GM12878 (cell line): ENCODE data around the gene ADAMTS3. TPM values are rescaled to one million over a fixed set of nuclear protein-coding genes. Genes with fewer than 3 reads are reported as not detected.

Experiments
- ATAC-seq: fragments of 200-7000 bp; cut with Tn5 transposase; 3 replicates; pipeline ENCODE4 v1.9.1; 2020; ENCODE audit warnings: mild to moderate bottlenecking, moderate library complexity
- BruUV-seq: library from RNA; stranded (reverse); fragments of 400-500 nt; replicated peaks from 2 replicates; lab custom pipeline; 2021; lab: Mats Ljungman, UMichigan
- CTCF ChIA-PET: fragments of 300-600 bp; sonication (Branson Sonifier 250); formaldehyde crosslinking; extraction: SDS; loops from one replicate; lab custom pipeline; 2021; ENCODE audit warnings: inconsistent platforms; lab: Yijun Ruan, JAX
- POLR2A ChIA-PET: fragments of 350-600 bp; formaldehyde crosslinking; extraction: SDS; loops from one replicate; lab custom pipeline; 2021; ENCODE audit warnings: inconsistent platforms; lab: Charles Lee
- RAD21 ChIA-PET: fragments of 300-600 bp; sonication (Branson Sonifier 250); formaldehyde crosslinking; loops from one replicate; lab custom pipeline; 2023; ENCODE audit warnings: antibody characterized with exemption; ENCODE audit not compliant: unreplicated experiment; lab: Charles Lee
- SMC1A ChIA-PET: fragments of 300-600 bp; sonication (Branson Sonifier 250); formaldehyde crosslinking; loops from one replicate; lab custom pipeline; 2023; ENCODE audit not compliant: unreplicated experiment, uncharacterized antibody; lab: Charles Lee
- DNase-seq: peaks from one replicate; pipeline ENCODE4 v3.0.0-alpha.2; 2011; ENCODE audit warnings: low read depth, low spot score
- FAIRE-seq: peaks from 3 replicates; lab custom pipeline; 2011; peaks lifted over from hg19 to GRCh38; lab: Jason Lieb, UNC
- H2AFZ ChIP-seq: 2 replicates; pipeline ENCODE4 v1.6.0; 2011; ENCODE audit warnings: low read depth, low read length, control low read depth; ENCODE audit not compliant: control insufficient read depth
- H3K27ac ChIP-seq: 2 replicates; pipeline ENCODE4 v1.5.1; 2011; ENCODE audit warnings: control low read depth; ENCODE audit not compliant: control insufficient read depth, insufficient read depth
- H3K27me3 ChIP-seq, 2 experiments: replicated peaks in 1 of 2; 2 replicates each; pipeline versions ENCODE4 v1.6.0 to v1.6.1; 2011; ENCODE audit warnings: low read length in 1 of 2; ENCODE audit not compliant: control insufficient read depth in 2 of 2, insufficient read depth in 2 of 2
- H3K36me3 ChIP-seq, 2 experiments: 2 replicates each; pipeline ENCODE4 v1.5.1; 2011; ENCODE audit warnings: low read length in 1 of 2; ENCODE audit not compliant: control insufficient read depth in 2 of 2, insufficient read depth in 2 of 2
- H3K4me1 ChIP-seq: 2 replicates; pipeline ENCODE4 v1.6.1; 2011; ENCODE audit warnings: mild to moderate bottlenecking, low read length, moderate library complexity, mixed read lengths; ENCODE audit not compliant: control insufficient read depth, insufficient read depth
- H3K4me2 ChIP-seq: 2 replicates; pipeline ENCODE4 v1.6.0; 2011; ENCODE audit warnings: control low read depth; ENCODE audit not compliant: control insufficient read depth, insufficient read depth
- H3K4me3 ChIP-seq: fragments of 200-600 bp; sonication (generic); 2 replicates; pipeline ENCODE4 v1.5.1; 2016
- H3K79me2 ChIP-seq: 2 replicates; pipeline ENCODE4 v1.6.0; 2011; ENCODE audit warnings: low read length; ENCODE audit not compliant: control insufficient read depth, insufficient read depth
- H3K9ac ChIP-seq: 2 replicates; pipeline ENCODE4 v1.8.0; 2011; ENCODE audit warnings: low read length, control low read depth, mixed read lengths; ENCODE audit not compliant: control insufficient read depth, insufficient read depth
- H3K9me3 ChIP-seq: replicated peaks from 3 replicates; pipeline ENCODE4 v1.5.1; 2011; ENCODE audit warnings: mild to moderate bottlenecking, low read length; ENCODE audit not compliant: control insufficient read depth, insufficient read depth
- H4K20me1 ChIP-seq: 2 replicates; pipeline ENCODE4 v1.6.0; 2011; ENCODE audit not compliant: control insufficient read depth, insufficient read depth
- ATF7 ChIP-seq: fragments of 450-650 bp; IDR thresholded peaks from 2 replicates; pipeline ENCODE4 v1.6.1; 2016; ENCODE audit warnings: low read depth, mild to moderate bottlenecking
- FOS ChIP-seq: IDR thresholded peaks from 3 replicates; pipeline ENCODE4 v1.6.1; 2011; ENCODE audit warnings: borderline replicate concordance; ENCODE audit not compliant: insufficient read length; ENCODE audit errors: extremely low read depth
- HDAC6 ChIP-seq: fragments of 200-600 bp; sonication (generic); IDR thresholded peaks from one replicate; pipeline ENCODE4 v1.8.0; 2017; ENCODE audit warnings: antibody characterized with exemption; ENCODE audit not compliant: unreplicated experiment
- IKZF2 ChIP-seq, 2 experiments: fragments of 450-650 bp; IDR thresholded peaks; 2 replicates each; pipeline ENCODE4 v1.6.1; 2017; ENCODE audit warnings: mild to moderate bottlenecking in 2 of 2, moderate library complexity in 2 of 2
- MYC ChIP-seq: IDR thresholded peaks from 2 replicates; pipeline ENCODE4 v1.6.1; 2011; ENCODE audit warnings: mild to moderate bottlenecking, low read length, moderate library complexity, inconsistent platforms; ENCODE audit not compliant: insufficient read depth, insufficient replicate concordance, insufficient read length, severe bottlenecking
- NFXL1 ChIP-seq: fragments of 450-650 bp; IDR thresholded peaks from 2 replicates; pipeline ENCODE4 v1.6.1; 2017; ENCODE audit warnings: antibody characterized with exemption, mild to moderate bottlenecking, borderline replicate concordance
- PAX5 ChIP-seq: IDR thresholded peaks from 2 replicates; pipeline ENCODE4 v1.6.1; 2011; ENCODE audit warnings: low read depth, low read length, borderline replicate concordance
- POLR2A ChIP-seq: IDR thresholded peaks from 2 replicates; pipeline ENCODE4 v1.6.1; 2011; ENCODE audit warnings: low read depth, mild to moderate bottlenecking, low read length
- RFX5 ChIP-seq: IDR thresholded peaks from 2 replicates; pipeline ENCODE4 v1.6.1; 2011; ENCODE audit warnings: low read depth, low read length, improper control_type of control experiment
- ZNF384 ChIP-seq: IDR thresholded peaks from 2 replicates; pipeline ENCODE4 v1.6.1; 2012; ENCODE audit warnings: low read depth, mild to moderate bottlenecking, low read length, improper control_type of control experiment, borderline replicate concordance
- ZZZ3 ChIP-seq: IDR thresholded peaks from 2 replicates; pipeline ENCODE4 v1.6.1; 2011; ENCODE audit warnings: low read depth; ENCODE audit not compliant: control insufficient read depth, insufficient read length
- WGBS: methylation state at CpG from one replicate; pipeline ENCODE4 v1.1.6; 2016; ENCODE audit warnings: low lambda C conversion rate; ENCODE audit not compliant: insufficient replicate concordance, insufficient coverage; ENCODE audit errors: missing lambda C conversion rate; 5-methylcytosine and 5-hydroxymethylcytosine counted together
- in situ Hi-C: fragments of 300-500 bp; cut with MboI; formaldehyde crosslinking; loops from 9 replicates; pipeline ENCODE4 v1.14.3; 2018; ENCODE audit warnings: mixed read lengths
- intact Hi-C: fragments of 100-400 bp; cut with micrococcal nuclease; formaldehyde crosslinking; loops from one replicate; pipeline ENCODE4 v1.14.2; 2022; ENCODE audit not compliant: unreplicated experiment
- polyA plus RNA-seq, 11 experiments: library from polyadenylated mRNA; depleted of rRNA in 4 of 11; unstranded in 6 of 11; stranded (reverse) in 5 of 11; fragments of >200 nt; fragmentation: Nextera tagmentation in 4 of 11; fragmentation: Illumina TruSeq in 1 of 11; extraction: Ambion mirVana in 4 of 11; extraction: Trizol in 1 of 11; gene quantifications; 1 replicate in 1 of 11; 2 replicates in 10 of 11; pipeline versions ENCODE4 v1.2.1 to v1.2.3, GENCODE V29; 2011 to 2016; ENCODE audit warnings: inconsistent platforms in 2 of 11, missing spikeins in 2 of 11, low read depth in 1 of 11
- total RNA-seq, 4 experiments: library from RNA; depleted of rRNA in 3 of 4; stranded (reverse); fragments of >200 nt in 3 of 4; fragmentation: Illumina TruSeq in 1 of 4; extraction: Trizol in 1 of 4; gene quantifications; 2 replicates each; pipeline versions ENCODE4 v1.2.1 to v1.2.3, GENCODE V29; 2013 to 2021
- TF ChIP-seq, protein P1 (sequence below): IDR thresholded peaks from 2 replicates; pipeline ENCODE4 v1.6.1; 2012; ENCODE audit warnings: low read depth, low read length, improper control_type of control experiment
- TF ChIP-seq, protein P2 (sequence below): IDR thresholded peaks from 2 replicates; pipeline ENCODE4 v1.6.1; 2012; ENCODE audit warnings: low read depth, low read length, improper control_type of control experiment
- TF ChIP-seq, protein P3 (sequence below): IDR thresholded peaks from 2 replicates; pipeline ENCODE4 v1.6.1; 2011; ENCODE audit warnings: borderline replicate concordance, low read depth, mild to moderate bottlenecking, moderate library complexity, mixed read lengths, low read length; ENCODE audit not compliant: insufficient read depth; ENCODE audit errors: extremely low read length
- TF ChIP-seq, protein P4 (sequence below): IDR thresholded peaks from 2 replicates; pipeline ENCODE4 v1.6.1; 2012; ENCODE audit warnings: improper control_type of control experiment, low read depth, low read length; ENCODE audit not compliant: insufficient replicate concordance

ADAMTS3 gene
- total and polyA plus RNA-seq, 10 of the 15 experiments (the other 5 are each of a cell fraction or from before 2014, with no cell fraction given) = under 0.01 to 0.07 (median 0.02) TPM; not detected in 6

DNA sequence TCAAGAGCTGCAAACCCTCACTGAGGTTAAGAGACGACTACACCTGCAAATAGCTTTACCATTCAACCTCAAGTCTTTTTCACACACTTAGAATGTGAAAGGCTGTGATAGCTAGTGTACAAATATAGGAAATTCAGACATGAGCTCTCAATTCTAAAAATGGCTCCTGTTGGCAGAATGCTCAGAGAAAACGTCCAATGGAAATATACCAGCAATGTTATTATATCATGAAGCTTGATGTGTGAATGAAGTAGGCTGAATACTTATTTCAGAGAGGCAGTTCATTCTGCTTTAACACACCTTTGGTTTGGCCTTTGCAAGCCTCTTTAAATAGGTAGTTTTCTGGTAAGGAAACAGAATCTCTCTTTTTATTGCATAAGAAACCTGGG lies 227.6 kb downstream of the ADAMTS3 start (continued):
- no peak for TF ChIP-seq ATF7
- TF ChIP-seq, all 136 proteins: peak for 0

DNA sequence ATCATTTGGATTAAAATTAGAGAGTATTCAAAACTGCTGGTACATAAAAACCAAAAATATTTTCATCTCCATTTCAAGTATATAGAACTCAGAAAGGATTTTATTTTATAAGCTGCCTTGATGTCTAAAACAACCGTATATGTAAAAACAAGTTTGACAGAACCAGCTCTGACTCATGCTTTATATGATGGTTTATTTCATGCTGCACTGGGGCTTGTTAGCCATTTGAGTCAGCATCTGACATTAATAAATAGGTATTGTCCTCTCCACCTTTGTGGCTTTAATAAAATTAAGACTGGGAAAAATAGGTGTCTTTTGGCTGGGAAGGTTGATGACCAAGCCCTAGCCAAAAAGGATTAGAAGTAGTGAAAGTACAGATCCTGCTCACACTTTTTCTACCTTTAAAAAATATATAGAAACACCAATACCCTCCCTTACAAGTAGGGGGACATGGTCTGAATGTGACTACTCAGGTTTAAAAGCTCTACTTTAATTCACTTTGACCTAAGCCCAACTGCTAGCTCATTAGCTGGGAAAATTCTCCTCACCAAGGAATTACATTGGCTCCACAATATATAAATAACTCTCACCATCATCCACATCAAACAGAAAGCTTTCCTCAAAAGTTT lies 228.1 kb downstream of the ADAMTS3 start:
- in situ Hi-C loops = no loop called here
- CTCF ChIA-PET = interaction anchor here (0.9 to 1.7 kb wide), 5 partner anchors 9 to 46 kb away, joined by 3 to 11 read pairs (median 4); no protein-coding TSS in a partner anchor
- WGBS = 31% methylated on average over 1 of the region's 1 CpG
- no peak for TF ChIP-seq POLR2A
- no peak for TF ChIP-seq FOS
- TF ChIP-seq, protein P1, sequence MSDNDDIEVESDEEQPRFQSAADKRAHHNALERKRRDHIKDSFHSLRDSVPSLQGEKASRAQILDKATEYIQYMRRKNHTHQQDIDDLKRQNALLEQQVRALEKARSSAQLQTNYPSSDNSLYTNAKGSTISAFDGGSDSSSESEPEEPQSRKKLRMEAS = no peak
- no peak for TF ChIP-seq MYC
- no peak for TF ChIP-seq HDAC6
- no peak for TF ChIP-seq NFXL1
- no peak for TF ChIP-seq ZZZ3
- TF ChIP-seq PAX5 = no peak
- TF ChIP-seq ZNF384 = no peak
- no peak for TF ChIP-seq RFX5
- TF ChIP-seq IKZF2 (IDR thresholded peaks at IDR 0.05) = no peak
- TF ChIP-seq, protein P2, sequence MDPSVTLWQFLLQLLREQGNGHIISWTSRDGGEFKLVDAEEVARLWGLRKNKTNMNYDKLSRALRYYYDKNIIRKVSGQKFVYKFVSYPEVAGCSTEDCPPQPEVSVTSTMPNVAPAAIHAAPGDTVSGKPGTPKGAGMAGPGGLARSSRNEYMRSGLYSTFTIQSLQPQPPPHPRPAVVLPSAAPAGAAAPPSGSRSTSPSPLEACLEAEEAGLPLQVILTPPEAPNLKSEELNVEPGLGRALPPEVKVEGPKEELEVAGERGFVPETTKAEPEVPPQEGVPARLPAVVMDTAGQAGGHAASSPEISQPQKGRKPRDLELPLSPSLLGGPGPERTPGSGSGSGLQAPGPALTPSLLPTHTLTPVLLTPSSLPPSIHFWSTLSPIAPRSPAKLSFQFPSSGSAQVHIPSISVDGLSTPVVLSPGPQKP = no peak
- TF ChIP-seq, protein P3, sequence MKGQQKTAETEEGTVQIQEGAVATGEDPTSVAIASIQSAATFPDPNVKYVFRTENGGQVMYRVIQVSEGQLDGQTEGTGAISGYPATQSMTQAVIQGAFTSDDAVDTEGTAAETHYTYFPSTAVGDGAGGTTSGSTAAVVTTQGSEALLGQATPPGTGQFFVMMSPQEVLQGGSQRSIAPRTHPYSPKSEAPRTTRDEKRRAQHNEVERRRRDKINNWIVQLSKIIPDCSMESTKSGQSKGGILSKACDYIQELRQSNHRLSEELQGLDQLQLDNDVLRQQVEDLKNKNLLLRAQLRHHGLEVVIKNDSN = no peak
- TF ChIP-seq, protein P4, sequence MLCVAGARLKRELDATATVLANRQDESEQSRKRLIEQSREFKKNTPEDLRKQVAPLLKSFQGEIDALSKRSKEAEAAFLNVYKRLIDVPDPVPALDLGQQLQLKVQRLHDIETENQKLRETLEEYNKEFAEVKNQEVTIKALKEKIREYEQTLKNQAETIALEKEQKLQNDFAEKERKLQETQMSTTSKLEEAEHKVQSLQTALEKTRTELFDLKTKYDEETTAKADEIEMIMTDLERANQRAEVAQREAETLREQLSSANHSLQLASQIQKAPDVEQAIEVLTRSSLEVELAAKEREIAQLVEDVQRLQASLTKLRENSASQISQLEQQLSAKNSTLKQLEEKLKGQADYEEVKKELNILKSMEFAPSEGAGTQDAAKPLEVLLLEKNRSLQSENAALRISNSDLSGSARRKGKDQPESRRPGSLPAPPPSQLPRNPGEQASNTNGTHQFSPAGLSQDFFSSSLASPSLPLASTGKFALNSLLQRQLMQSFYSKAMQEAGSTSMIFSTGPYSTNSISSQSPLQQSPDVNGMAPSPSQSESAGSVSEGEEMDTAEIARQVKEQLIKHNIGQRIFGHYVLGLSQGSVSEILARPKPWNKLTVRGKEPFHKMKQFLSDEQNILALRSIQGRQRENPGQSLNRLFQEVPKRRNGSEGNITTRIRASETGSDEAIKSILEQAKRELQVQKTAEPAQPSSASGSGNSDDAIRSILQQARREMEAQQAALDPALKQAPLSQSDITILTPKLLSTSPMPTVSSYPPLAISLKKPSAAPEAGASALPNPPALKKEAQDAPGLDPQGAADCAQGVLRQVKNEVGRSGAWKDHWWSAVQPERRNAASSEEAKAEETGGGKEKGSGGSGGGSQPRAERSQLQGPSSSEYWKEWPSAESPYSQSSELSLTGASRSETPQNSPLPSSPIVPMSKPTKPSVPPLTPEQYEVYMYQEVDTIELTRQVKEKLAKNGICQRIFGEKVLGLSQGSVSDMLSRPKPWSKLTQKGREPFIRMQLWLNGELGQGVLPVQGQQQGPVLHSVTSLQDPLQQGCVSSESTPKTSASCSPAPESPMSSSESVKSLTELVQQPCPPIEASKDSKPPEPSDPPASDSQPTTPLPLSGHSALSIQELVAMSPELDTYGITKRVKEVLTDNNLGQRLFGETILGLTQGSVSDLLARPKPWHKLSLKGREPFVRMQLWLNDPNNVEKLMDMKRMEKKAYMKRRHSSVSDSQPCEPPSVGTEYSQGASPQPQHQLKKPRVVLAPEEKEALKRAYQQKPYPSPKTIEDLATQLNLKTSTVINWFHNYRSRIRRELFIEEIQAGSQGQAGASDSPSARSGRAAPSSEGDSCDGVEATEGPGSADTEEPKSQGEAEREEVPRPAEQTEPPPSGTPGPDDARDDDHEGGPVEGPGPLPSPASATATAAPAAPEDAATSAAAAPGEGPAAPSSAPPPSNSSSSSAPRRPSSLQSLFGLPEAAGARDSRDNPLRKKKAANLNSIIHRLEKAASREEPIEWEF = no peak

More for the DNA sequence above, 228.1 kb downstream of the ADAMTS3 start:
- intact Hi-C loops = no loop called here
- DNase-seq (no peak), FAIRE-seq (no peak), ATAC-seq (no peak)
- Histone ChIP-seq H3K79me2 (no peaks in the 10 kb centered on the region), H4K20me1 (no peaks in the 10 kb centered on the region), H3K27me3 (no peaks in the 10 kb centered on the region), H3K4me2 (no peak overlapping the region), H3K4me3 (no peak overlapping the region), H2AFZ (no peak overlapping the region), H3K36me3 (no peaks in the 10 kb centered on the region), H3K27ac (no peak overlapping the region), H3K9ac (no peak overlapping the region), H3K4me1 (no peaks in the 10 kb centered on the region), H3K9me3 (no peaks in the 10 kb centered on the region)
- no TSS peak for BruUV-seq
- ChIA-PET SMC1A (no interaction called here), POLR2A (no interaction called here), RAD21 (no interaction called here)
